Measurements from ENCODE around the gene LONP2.
"Not testable (repeated sequence)": the region's sequence is repeated elsewhere in the genome, so short reads cannot be mapped to it uniquely, and the experiment has no call there.

LONP2 gene

GRCh38 chr16:48292452-48292851, 48.4 kb downstream of the LONP2 start:
- H3K9me3 Mint-ChIP-seq: peaks cover 7% of the 10 kb centered on the region
- no peaks in the 10 kb centered on the region for H3K27me3 Mint-ChIP-seq (ENCODE audit: low read depth)
- H3K36me3 Mint-ChIP-seq (ENCODE audit: low read depth): peaks cover 30% of the 10 kb centered on the region
- H3K27ac Mint-ChIP-seq: no peak overlapping the region
- H3K4me1 Mint-ChIP-seq (ENCODE audit: low read depth): peaks cover 12% of the 10 kb centered on the region
- H3K4me3 Mint-ChIP-seq: no peak overlapping the region

DNA sequence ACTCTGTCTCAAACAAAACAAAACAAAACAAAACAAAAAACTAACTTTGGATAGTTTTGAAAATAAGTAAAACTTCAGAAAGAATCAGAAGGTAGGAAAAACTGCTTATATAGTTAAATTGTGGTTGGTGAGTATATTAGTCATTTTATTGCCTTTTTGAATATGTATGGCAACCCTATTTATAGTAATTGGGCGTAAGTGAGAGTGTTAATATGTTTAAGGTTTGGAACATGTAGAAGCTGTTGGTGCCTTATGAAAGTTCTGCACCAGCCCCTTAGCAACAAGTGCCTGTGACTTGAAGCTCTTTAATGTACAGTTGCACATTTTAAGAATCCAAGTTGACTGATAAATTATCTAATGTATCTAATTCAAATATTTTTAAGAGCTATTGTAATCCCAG, 50.6 kb downstream of the LONP2 start:
- H3K4me3 Mint-ChIP-seq: no peak overlapping the region
- H3K27ac Mint-ChIP-seq: no peak overlapping the region
- H3K27me3 Mint-ChIP-seq (ENCODE audit: low read depth): no peaks in the 10 kb centered on the region
- peaks cover 12% of the 10 kb centered on the region for H3K4me1 Mint-ChIP-seq (ENCODE audit: low read depth)
- H3K36me3 Mint-ChIP-seq (ENCODE audit: low read depth): peaks cover 26% of the 10 kb centered on the region
- peaks cover 3% of the 10 kb centered on the region for H3K9me3 Mint-ChIP-seq

DNA sequence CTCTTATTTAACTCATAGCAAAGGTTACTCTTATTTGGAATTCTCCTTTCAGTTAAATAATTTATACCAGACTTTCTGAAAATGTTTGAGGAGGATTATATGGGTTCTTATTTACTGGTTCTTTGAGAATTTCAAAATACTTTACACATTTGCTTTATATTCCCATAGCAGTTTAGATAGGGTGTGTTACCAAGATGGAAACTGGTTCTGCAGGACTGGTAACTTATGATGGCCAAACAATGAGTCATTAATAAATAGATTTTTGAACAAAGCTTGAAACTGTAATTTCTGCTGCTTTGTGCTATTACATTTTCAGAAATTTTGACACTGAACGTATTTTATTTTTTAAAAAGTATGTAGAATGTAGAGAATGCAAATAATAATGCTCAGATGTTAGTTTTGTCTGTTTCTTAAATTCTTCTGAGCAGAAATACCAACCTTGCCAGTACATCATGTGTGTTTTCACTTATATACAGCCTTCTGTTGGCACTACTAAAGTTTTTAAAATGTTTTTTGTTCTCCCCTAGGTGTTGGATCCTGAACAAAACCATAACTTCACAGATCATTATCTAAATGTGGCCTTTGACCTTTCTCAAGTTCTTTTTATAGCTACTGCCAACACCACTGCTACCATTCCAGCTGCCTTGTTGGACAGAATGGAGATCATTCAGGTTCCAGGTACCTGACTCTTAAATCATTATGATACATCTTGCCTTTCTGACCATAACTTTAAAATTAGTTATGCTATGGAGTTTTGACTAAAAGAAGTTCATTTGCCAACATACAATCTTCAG, 51.6 kb downstream of the LONP2 start:
- Mint-ChIP-seq H3K27me3 (ENCODE audit: low read depth) (no peaks in the 10 kb centered on the region), H3K9me3 (peaks cover 3% of the 10 kb centered on the region), H3K4me1 (ENCODE audit: low read depth) (peaks cover 7% of the 10 kb centered on the region), H3K4me3 (no peak overlapping the region), H3K27ac (no peak overlapping the region), H3K36me3 (ENCODE audit: low read depth) (peaks cover 28% of the 10 kb centered on the region)

DNA sequence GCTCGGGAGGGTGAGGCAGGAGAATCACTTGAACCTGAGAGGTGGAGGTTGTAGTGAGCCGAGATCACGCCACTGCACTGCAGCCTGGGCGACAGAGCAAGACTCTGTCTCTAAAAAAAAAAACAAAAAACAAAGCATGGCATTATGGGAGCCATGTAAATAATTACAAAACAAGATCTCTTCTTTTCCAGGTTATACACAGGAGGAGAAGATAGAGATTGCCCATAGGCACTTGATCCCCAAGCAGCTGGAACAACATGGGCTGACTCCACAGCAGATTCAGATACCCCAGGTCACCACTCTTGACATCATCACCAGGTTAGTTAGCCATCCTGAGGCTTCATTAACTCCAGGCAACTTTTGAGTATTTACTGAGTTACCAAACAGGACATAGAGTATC, 55.4 kb downstream of the LONP2 start:
- Mint-ChIP-seq H3K4me3 (no peak overlapping the region), H3K9me3 (peaks cover 3% of the 10 kb centered on the region), H3K27ac (no peak overlapping the region), H3K36me3 (ENCODE audit: low read depth) (peaks cover 36% of the 10 kb centered on the region), H3K27me3 (ENCODE audit: low read depth) (no peaks in the 10 kb centered on the region), H3K4me1 (ENCODE audit: low read depth) (peaks cover 3% of the 10 kb centered on the region)

- Mint-ChIP-seq H3K27me3 (ENCODE audit: low read depth) (no peaks in the 10 kb centered on the region), H3K27ac (no peak overlapping the region), H3K36me3 (ENCODE audit: low read depth) (peaks cover 39% of the 10 kb centered on the region), H3K4me3 (no peak overlapping the region), H3K9me3 (peaks cover 3% of the 10 kb centered on the region), H3K4me1 (ENCODE audit: low read depth) (peaks cover 3% of the 10 kb centered on the region)
Measured at GRCh38 chr16:48300391-48300856, 56.3 kb downstream of the LONP2 start.

DNA sequence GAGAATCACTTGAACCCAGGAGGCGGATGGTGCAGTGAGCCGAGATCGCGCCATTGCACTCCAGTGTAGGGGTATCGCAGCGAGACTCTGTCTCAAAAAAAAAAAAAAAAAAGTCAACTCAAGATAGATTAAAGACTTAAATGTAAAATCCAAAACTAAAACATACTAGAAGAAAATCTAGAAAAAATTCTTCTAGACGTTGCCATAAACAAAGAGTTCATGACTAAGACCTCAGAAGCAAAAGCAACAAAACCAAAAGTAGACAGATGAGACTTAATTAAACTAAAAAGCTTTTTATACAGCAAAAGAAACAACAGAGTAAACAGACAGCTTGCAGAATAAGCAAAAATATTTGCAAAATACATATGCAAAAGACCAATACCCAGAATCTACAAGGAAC, 64.4 kb downstream of the LONP2 start:
- peaks cover 76% of the 10 kb centered on the region for H3K36me3 Mint-ChIP-seq (ENCODE audit: low read depth)
- peaks cover 62% of the 10 kb centered on the region for H3K9me3 Mint-ChIP-seq

GRCh38 chr16:48310908-48311641, 67.0 kb downstream of the LONP2 start:
- H3K36me3 Mint-ChIP-seq (ENCODE audit: low read depth): peaks cover 80% of the 10 kb centered on the region
- peaks cover 71% of the 10 kb centered on the region for H3K9me3 Mint-ChIP-seq
- H3K27me3 Mint-ChIP-seq (ENCODE audit: low read depth): no peaks in the 10 kb centered on the region
- peaks cover 11% of the 10 kb centered on the region for H3K4me1 Mint-ChIP-seq (ENCODE audit: low read depth)
- no peak overlapping the region for H3K4me3 Mint-ChIP-seq
- H3K27ac Mint-ChIP-seq: no peak overlapping the region

More for the DNA sequence above, 64.4 kb downstream of the LONP2 start:
- Mint-ChIP-seq H3K27me3 (ENCODE audit: low read depth) (no peaks in the 10 kb centered on the region), H3K27ac (no peak overlapping the region), H3K4me1 (ENCODE audit: low read depth) (peaks cover 3% of the 10 kb centered on the region), H3K4me3 (no peak overlapping the region)

GRCh38 chr16:48313905-48314304, 69.8 kb downstream of the LONP2 start:
- H3K4me3 Mint-ChIP-seq; H3K27ac Mint-ChIP-seq; H3K27me3 Mint-ChIP-seq (ENCODE audit: low read depth): not testable (repeated sequence)
- peaks cover 24% of the 10 kb centered on the region for H3K4me1 Mint-ChIP-seq (ENCODE audit: low read depth)
- peaks cover 54% of the 10 kb centered on the region for H3K9me3 Mint-ChIP-seq
- H3K36me3 Mint-ChIP-seq (ENCODE audit: low read depth): peaks cover 65% of the 10 kb centered on the region

DNA sequence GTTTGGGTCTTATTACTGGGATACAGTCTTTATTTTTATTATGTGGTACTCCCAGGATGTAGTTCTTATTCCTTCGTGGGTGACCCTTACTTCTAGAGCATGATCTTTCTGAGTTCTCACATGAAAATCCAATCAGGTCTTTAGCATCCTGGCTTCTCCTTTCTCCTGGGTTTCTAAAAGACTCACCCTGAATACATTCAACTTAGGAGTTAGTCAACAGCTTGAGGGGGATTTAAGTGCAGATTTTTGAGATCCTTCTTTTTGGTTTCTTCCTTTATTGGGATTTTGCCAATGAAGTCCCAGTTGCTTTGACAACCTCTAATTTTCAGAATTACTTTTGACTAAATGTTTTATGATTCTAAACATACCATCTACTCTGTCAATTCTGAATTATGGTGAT, 72.9 kb downstream of the LONP2 start:
- no peaks in the 10 kb centered on the region for H3K27me3 Mint-ChIP-seq (ENCODE audit: low read depth)
- H3K36me3 Mint-ChIP-seq (ENCODE audit: low read depth): peaks cover 37% of the 10 kb centered on the region
- H3K4me3 Mint-ChIP-seq: no peak overlapping the region
- H3K4me1 Mint-ChIP-seq (ENCODE audit: low read depth): peaks cover 28% of the 10 kb centered on the region
- H3K9me3 Mint-ChIP-seq: peaks cover 24% of the 10 kb centered on the region
- H3K27ac Mint-ChIP-seq: no peak overlapping the region

DNA sequence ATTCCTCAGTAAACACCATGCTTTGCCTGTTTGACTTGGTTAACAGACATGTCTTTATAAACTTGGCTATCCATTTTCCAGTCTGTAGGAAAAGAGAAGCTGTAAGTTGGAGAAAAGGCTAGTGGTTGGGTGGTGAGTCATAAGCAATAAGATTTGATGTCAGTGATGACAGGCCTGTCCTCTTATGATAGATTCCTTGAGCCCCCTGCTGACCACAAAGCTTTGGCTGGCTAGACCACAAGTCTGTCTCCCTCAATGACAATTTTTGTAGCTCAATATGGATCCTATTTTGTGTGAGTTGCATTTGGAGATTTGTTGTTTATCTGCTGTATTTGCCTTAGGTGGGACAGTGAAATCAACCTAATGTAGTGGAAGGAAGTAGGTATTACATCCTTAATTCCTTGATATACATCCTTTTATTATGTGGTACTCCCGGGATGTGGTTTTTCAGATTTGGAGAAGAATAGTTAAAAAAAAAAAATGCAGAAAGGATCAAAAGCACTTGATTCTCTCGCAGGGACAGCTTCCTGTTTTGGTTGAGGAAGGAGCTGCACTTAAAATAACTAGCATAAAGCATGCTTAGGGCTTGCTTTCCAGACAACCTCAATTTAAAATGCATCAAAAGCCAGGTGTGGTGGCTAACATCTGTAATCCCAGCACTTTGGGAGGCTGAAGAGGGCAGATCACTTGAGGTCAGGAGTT, 73.7 kb downstream of the LONP2 start:
- peaks cover 29% of the 10 kb centered on the region for H3K36me3 Mint-ChIP-seq (ENCODE audit: low read depth)
- H3K27me3 Mint-ChIP-seq (ENCODE audit: low read depth): no peaks in the 10 kb centered on the region
- peaks cover 16% of the 10 kb centered on the region for H3K9me3 Mint-ChIP-seq
- peaks cover 28% of the 10 kb centered on the region for H3K4me1 Mint-ChIP-seq (ENCODE audit: low read depth)
- peak overlapping the region; percentile 88 for H3K27ac Mint-ChIP-seq
- H3K4me3 Mint-ChIP-seq: peak overlapping the region; percentile 8

GRCh38 chr16:48318630-48319029, 74.5 kb downstream of the LONP2 start:
- Mint-ChIP-seq H3K36me3 (ENCODE audit: low read depth) (peaks cover 22% of the 10 kb centered on the region), H3K9me3 (peaks cover 8% of the 10 kb centered on the region), H3K27me3 (ENCODE audit: low read depth) (no peaks in the 10 kb centered on the region), H3K4me1 (ENCODE audit: low read depth) (peaks cover 29% of the 10 kb centered on the region), H3K27ac (peak overlapping the region; percentile 88), H3K4me3 (peak overlapping the region; percentile 56)

DNA sequence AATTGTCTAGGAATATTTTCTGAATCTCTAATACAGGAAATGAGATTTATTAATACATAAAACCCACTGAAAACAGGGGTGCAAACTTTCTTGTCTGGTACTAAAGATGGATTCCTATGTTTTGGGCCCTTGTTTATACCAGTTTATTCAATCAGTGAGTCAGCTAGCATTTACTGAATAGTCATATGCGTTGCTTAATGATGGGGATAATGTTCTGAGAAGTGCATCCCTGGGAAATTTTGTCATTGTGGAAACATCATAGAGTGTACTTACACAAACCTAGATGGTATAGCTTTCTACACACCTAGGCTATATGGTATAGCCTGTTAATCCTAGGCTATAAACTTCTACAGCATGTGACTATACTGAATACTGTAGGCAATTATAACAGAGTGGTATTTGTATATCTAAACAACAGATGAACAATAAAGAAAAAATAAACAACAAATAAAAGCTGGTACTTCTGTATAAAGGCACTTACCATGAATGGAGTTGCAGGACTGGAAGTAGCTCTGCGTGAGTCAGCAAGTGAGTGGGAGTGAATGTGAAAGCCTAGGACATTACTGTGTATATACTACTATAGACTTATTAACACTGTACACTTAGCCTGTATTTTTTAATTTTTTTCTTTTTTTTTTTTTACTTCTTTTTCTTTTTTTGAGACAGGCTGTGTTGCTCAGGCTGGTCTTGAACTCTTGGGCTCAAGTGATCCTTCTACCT, 77.4 kb downstream of the LONP2 start:
- H3K27me3 Mint-ChIP-seq (ENCODE audit: low read depth): no peaks in the 10 kb centered on the region

GRCh38 chr16:48323783-48324775, 80.0 kb downstream of the LONP2 start:
- H3K36me3 Mint-ChIP-seq (ENCODE audit: low read depth): peaks cover 15% of the 10 kb centered on the region
- no peak overlapping the region for H3K4me3 Mint-ChIP-seq
- no peaks in the 10 kb centered on the region for H3K9me3 Mint-ChIP-seq
- H3K4me1 Mint-ChIP-seq (ENCODE audit: low read depth): peaks cover 8% of the 10 kb centered on the region
- H3K27ac Mint-ChIP-seq: no peak overlapping the region
- no peaks in the 10 kb centered on the region for H3K27me3 Mint-ChIP-seq (ENCODE audit: low read depth)

More for the DNA sequence above, 77.4 kb downstream of the LONP2 start:
- H3K4me1 Mint-ChIP-seq (ENCODE audit: low read depth): peaks cover 24% of the 10 kb centered on the region
- H3K9me3 Mint-ChIP-seq: no peaks in the 10 kb centered on the region
- peaks cover 21% of the 10 kb centered on the region for H3K36me3 Mint-ChIP-seq (ENCODE audit: low read depth)
- H3K4me3 Mint-ChIP-seq: no peak overlapping the region
- no peak overlapping the region for H3K27ac Mint-ChIP-seq

Measured in T-helper 1 cell treated with Interleukin-12 subunit alpha and Interleukin-12 subunit beta and Interleukin-4 antibody, amounts not matched to agents 30 μg/mL and 1 μg/mL, for 36 hours (primary cell).